HG03457 (cell line): ENCODE data around the gene ANK3.

Source experiments
- ATAC-seq: cut with Tn5 transposase; IDR thresholded peaks from one replicate; pipeline ENCODE4 v1.9.1; 2021; ENCODE audit warnings: moderate number of reproducible peaks; ENCODE audit not compliant: unreplicated experiment

The ANK3 gene

DNA sequence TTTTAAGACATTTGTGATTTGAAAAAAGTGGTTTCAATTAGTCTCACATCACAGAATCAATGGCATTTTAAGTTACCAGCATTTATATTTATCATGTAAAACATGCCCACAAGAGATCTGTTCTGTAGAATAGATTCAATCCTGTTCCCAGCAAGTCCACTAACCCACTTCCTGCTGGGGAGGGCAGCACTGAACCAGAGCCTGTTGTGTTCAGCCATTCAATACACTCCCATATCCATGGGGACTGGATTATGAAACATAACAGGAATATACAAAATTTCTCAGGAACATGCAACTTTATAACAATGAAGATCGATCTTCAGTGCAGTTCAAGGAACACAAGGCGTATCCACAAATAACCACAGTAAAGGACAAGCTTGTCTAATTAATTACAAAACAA lies 24.4 kb upstream of the ANK3 start:
- ATAC-seq = no peak

DNA sequence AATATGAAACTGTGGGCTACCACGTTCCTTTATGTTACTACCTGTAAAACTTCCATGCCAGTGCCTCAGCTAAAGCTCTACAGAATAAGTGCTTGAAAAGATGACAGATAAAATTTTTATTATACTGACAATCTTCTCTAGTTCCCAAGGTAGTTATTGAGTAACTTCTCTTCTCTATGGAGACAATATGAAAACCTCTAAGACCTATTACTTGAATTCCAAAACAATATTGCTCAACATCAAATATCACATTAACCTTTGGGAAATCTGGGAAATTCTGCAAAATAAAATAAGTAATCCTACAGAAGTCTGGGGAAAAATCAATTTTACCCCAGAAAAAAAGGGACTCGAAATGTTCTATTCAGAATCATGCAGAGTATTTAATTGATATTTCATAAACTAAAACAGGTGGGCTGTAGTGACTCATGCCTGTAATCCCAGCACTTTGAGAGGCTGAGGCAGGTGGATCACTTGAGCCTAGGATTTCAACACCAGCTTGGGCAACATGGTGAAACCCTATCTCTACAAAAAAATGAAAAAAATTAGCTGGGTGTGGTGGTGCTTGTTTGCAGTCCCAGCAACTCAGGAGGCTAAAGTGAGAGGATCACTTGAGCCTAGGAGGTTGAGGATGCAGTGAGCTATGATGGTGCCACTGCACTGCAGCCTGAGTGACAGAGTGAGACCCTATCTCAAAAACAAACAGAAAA lies 23.8 kb upstream of the ANK3 start:
- ATAC-seq = no peak

DNA sequence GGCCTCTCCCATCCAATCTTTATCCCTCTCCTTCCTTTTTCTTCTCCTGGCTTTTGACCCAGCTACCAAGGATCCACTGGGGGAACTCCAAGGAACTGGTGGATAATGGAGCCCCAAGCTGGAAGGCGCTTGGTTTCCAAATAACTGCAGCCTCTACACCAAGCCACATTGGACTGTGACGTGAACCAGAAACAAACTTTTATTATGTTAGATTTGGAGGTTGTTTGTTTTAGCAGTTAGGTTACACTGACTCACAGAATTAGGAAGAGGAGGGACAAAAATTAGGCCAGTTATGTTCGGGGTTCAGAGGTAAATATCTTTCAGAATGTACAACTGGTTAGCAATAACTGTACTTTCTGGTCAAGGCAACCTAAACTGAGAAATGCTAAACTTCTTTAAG lies 21.3 kb upstream of the ANK3 start:
- no peak for ATAC-seq

DNA sequence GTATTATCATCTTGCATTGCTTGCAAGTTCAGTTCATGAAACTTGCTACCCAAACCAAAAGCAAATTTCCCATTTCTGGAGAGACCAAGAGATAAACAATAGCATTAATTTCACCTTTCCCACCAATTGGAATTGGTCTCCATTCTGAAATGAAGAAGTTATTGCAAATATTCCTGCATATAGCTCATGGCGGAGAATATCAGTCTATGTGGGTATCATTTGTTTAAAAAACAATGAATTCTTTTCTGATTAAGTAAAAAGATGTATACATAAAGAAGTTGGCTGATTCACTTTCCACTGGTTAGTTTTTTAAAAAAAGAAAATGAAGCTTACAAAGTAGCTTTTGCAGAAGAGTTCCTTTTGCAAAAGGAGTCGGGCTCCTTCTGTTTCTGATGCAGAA lies 19.5 kb upstream of the ANK3 start:
- ATAC-seq = no peak

DNA sequence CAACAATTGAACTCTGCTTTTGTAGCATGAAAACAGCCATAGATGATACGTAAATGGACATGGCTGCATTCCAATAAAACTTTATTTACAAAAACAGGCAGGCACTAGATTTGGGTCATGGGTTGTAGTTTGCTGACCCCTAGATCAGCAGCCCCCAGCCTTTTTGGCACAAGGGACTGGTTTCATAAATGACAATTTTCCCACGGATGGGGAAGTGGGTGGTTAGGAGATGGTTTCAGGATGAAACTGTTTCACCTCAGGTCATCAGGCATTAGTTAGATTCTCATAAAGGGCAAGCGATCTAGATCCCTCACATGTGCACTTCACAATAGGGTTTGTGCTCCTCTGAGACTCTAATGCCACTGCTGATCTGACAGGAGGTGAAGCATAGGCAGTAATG lies 16.5 kb upstream of the ANK3 start:
- no peak for ATAC-seq

DNA sequence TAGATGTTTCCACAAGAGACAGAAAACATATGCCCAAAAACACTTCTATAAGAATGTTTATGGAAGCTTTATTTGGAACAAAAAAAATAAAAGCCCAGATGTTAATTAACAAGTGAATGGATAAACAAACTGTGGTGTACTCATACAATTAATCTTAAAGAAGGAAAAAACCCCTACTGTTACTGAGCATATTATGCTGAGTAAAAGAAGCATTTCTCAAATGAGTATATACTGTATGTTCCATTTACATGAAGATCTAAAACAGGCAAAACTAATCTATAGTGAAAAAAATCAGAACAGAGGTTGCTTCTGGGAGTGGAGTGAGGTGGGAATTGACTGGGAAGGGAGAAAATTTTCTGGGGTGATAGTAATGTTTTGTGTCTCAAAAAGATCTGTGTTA lies 15.5 kb upstream of the ANK3 start:
- no peak for ATAC-seq

DNA sequence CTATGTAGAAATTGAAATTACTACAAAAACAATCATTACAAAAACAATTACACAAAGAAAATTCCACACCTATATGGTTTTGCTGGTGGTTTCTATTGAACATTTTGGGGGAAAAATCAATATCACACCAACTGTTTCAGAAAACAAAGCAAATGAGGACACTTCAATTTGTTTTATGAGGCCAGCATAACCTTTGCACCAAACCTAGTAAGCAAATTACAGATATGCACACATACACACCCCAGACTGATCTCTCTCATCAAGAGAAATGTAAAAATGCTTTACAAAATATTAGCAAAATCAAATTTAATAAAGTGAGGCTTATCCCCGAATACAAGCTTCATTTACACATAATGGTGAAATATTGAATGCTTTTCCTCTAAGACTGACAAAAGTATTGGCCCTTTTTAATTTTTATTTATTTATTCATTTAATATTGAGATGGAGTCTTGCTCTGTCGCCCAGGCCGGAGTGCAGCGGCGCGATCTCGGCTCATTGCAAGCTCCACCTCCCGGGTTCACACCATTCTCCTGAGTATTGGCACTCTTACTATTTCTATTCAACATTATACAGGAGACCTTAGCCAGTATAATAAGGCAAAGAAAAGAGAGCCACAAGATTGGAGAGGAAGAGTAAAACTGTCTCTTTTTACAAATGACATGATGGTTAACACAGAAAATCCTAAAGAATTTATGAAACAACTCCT lies 13.6 kb upstream of the ANK3 start:
- ATAC-seq = no peak

DNA sequence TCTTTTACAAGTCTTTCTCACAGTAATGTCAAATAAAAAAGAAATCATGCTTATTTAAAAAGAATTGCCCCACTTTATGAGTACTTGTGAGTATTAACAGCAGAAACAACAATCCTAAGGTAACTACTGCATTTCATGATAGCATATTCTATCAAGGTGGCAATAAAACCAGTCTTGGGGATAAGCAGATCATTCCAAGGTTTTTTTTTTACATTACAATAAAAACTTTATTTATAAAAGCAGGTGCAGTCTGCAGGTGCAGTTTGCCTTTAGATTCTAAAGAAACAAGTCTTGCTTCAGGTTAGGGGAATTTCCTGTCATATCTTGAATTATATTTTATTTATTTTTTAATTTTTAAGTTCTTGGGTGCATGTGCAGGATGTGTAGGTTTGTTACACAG lies 10.7 kb upstream of the ANK3 start:
- no peak for ATAC-seq

DNA sequence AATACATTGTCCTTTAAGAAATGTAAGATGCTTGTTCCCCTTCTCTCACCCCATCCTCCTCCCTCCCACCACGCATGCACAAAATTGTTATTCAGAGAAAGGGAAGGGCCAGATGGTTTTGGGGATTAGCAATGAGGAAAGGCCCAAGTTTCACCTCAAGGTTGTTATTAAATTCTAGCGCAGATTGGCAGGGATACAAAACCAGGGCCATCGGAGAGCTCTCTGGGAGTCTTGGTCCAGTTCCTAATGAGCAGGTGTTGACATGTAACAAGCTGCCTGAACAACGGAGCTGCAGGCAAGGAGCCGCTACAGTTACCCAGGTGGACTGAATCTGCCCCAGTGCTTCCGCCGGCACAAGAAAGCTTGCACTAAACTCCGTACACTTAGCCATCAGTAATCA lies 9.7 kb upstream of the ANK3 start:
- no peak for ATAC-seq

DNA sequence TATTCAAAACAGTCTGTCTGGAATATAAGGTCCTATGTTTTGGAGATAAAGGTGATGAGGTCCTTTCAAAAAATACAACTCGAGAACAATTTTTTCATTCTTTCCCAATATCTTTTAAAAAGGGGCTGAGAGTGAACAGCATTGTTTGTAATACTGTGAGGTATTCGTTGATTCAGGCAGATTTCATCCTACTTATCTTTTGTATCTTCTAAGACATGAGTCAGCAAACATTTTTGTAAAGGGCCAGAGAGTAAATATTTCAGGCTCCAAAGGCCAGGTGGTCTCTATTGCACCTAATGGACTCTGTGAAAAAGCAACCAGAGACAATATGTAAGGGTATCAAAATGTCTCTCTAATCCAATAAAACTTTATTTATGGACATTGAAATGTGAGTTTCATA lies 8.1 kb upstream of the ANK3 start:
- no peak for ATAC-seq

DNA sequence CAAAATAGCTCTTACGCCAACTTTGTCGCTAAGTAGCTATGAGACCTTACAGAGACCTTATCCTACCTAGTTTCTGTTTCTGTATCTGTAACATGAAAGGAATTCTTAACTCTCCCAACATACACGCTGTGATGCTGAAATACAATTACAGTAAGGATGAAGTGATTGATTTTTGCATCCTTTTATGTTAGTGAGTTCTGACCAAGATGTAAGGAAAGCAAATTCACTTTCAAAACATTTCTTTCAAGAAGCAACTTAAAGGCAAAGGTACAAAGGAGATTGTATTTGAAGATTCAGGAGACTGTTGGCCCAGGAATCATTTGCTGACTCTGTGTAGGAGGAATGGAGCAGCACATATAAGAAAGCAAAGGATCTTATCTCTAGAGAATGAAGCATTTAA lies 7.1 kb upstream of the ANK3 start:
- ATAC-seq = no peak

DNA sequence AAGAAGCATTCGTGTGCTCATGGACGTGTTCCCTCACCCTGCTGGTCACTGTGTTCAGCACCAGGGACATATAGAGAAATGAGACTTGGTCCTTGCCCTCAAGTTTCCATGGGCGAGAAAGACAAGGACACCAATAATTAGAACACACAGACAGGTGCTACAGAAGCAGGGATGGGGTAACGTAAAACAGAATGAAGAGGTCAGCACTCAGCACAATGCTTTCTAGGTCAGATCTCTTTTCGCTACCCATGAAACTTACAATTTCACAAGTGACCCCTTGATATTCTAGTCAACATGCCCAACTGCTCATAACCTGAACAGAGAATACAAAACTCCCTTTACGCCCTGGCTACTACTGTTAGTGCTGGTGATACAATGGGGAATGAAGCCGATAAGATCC lies 6.0 kb upstream of the ANK3 start:
- ATAC-seq = no peak

DNA sequence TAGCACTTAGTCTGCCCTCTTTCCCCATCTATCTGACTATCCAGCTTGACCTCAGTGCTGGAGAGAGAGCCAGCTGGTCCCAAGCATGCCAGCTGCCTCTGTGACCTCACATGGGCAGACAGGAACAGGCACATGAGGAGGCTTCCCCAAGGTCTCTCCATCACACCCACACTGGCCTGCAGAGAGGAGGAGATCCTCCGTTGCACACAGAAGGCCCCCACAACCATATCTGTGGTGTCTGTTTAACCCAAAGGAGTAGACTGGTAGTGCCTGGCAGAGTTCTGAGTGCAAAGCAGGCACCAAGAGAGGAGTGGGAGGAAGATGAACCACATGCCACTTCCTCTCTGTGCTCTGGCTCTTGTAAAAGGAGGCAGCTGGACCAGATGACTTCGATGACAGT lies 4.8 kb upstream of the ANK3 start:
- ATAC-seq = no peak

DNA sequence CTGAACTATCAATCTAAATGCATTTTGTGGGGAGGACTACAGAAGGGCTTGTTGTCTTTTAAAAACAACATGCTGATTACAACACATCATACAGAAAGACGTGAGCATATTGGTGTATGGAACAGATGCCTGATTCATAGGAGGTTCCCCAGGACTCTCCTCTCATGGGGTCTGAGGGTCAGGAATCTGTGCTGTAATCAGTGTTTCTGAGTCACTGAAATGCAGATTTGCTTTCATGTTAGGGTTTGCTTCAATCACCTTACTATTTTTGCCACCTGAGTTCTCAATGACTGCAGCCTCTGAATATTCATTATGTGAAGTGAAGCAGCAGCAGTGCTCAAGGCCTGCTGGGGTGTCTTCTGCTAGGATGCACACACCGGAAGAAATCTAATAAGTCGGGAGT lies 550 bp upstream of the ANK3 start:
- no peak for ATAC-seq

DNA sequence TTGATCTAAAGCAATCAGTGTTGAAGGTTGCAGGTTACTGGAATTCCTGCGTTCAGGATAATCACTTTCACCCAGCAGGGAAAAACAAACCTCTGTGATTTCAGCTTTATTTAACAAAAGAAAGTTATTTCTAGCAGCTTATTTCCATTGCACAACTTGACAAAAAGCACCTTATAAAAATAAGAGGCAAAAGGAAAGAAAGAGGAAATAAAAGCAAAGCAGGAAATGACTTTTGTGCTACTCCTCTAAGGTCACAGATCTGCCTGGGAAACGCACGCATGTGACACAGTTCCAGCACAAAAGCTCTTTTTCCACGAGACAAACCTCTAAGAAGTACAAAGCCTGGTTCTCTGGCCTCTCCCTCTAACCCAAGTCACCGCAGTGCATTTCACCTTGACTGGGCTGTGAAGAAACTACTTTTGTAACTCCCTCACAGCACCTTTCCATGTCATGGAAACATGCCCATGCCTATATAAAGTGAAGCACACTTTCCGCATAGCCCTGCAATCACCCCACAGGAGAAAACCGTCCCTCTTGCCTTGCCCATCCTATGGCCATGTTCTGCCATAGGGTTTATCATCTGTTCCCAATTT lies 870 bp downstream of the ANK3 start:
- ATAC-seq = no peak

DNA sequence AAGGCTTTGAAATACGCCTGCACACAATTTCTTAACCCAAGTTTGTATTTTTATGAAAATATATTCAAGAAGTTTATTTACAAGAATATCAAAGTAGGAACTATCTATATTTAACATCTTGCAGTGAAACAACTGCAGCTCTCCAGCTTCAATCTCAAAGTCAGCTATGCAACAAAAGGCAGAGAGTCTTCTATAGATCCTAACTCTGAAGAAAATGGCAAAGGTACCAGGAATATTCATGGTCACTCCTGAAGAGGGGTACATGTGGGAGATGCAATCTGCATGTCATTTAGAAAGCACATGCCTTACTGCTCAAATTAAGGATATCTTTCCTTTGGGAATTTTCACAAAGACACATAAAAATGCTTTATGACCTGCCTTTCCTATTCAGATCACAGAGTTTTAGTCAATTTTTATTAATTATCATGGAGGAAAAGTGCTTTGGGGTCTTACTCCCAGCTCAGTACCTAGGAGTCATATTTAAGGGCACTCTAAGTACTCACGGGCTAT lies 1.5 kb downstream of the ANK3 start:
- no peak for ATAC-seq

DNA sequence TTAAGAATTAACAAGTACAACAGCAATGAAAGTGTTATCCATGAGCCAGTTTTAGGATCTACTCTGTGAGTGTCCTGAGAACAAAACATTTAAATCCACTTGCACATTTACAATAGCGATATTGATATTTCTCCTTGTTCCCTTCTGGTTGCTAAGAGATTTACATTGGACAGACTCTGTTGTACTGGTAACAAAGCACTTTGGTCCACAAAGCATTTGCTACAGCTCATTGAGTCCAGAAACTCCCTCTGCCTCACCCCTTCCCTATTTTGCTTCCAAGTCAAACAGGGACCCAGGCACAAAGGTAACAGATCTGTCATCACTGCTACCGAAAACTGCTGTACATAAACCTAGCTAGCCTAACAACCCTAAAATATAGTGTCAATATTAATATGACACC lies 2.1 kb downstream of the ANK3 start:
- ATAC-seq = no peak

DNA sequence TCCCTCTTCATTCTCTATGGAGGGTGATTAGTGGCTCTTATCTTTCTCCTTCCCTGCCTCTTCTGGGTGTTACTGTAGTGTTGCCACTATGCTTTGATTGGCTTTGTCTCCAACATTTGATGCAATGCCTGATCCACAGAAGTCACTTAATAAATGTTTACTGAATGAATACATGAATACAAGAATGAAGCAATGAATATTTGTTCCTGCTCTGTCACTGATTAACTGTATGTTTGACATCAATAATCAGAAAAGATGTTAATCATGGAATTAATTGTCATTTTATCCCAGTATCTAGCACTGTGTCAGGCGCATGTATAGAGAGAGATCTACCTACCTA lies 4.3 kb downstream of the ANK3 start:
- ATAC-seq = no peak

DNA sequence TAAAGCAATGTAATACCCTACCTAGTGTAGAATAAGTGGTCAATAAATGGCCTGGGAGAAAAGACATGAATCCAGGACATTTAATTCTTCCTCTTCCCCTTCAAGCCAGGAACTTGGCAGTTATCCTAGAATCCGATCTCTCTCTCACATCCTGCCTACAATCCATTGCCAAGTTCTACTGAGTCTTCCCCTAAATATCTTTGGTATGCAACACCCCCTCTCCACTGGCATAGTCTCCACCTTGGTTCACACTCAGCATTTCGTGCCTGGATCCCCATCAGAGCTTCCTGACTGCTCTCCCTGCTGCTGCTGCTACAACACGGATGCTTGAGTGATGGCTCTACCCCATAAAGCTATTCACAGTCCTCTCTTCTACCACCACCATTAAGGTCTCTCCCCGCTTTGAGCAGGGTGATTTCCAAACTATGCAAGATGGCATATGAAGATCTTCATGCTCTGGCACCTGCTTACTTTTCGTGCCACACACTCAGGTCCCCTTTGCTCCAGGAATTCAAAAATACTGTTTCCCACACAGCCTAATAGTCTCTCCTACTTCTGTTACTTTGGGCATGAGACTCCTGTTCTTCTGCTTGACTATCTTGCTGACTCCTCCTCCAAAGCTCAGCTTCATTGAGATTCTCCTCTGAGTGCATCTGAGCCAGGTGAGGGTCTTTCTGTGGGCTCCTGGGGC lies 4.8 kb downstream of the ANK3 start:
- ATAC-seq = no peak

DNA sequence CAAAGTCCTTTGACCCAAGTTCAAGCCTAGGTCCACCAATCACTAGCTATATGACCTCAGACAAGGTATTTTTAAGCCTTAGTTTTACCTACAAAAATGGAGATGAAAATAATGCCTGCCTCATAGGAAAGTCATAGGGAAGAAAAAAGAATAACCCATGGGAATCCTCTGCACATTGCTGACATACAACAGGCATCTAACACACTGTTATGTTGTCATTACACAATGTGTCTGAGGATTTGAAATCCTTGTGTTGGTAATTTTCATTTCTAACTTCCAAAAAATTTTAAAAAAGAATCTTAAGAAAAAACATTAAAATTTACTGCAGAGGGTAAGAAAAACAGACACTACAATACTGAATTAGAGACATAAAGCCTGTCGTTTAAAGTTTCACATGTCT lies 5.7 kb downstream of the ANK3 start:
- no peak for ATAC-seq

DNA sequence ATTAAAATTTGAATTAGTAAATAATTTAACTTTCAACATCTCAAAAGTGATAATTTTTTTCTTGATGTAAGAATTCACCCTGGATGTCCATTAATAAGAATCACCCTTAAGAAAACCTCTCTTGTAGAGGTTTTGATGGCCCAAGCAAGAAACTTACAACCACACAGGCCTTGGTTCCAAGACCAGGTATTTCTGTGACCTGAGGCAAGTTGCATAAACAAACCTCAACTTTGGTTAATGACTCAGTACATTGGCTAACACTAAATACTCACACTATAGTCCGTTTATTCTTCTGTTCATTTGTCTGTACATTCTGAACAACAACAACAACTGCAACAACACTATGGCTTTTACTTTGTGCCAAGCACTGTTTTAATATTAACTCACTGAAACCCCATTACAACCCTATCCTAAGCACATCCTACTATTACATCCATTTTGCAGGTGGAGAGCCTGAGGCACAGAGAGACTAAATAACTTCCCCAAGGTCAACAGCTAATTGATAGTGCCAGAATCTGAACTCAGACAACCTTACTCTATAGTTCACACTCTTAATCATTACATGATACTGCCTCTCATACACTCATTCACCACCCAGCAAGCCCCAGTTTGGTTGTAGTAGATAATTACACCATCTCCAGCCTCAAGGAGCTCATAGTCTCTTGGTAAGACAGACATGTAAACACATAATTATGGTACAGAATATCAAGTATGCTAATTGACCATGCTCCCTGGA lies 6.6 kb downstream of the ANK3 start:
- ATAC-seq = no peak
